HG03045 (cell line): ENCODE measurements around the gene PRR32.
"Not testable (repeated sequence)": the region's sequence is repeated elsewhere in the genome, so short reads cannot be mapped to it uniquely, and the experiment has no call there.

Experiments used
- ATAC-seq: cut with Tn5 transposase; IDR thresholded peaks from one replicate; pipeline ENCODE4 v1.9.1; 2021; ENCODE audit warnings: mild to moderate bottlenecking, moderate library complexity; ENCODE audit not compliant: unreplicated experiment

The PRR32 gene

GRCh38 chrX:126819429-126819828 is at the start of gene PRR32:
PRR32 (plus strand) TSS chrX:126819729; CDS start chrX:126819844, 115 bp downstream.
- no peak for ATAC-seq

- ATAC-seq: no peak
These were observed 49.4 kb upstream of the PRR32 start for GRCh38 chrX:126770179-126770578.

- ATAC-seq: no peak
These were observed 34.0 kb upstream of the PRR32 start for GRCh38 chrX:126785539-126785938.

- ATAC-seq: no peak
These were observed 20.5 kb upstream of the PRR32 start for GRCh38 chrX:126799059-126799458.

- ATAC-seq: not testable (repeated sequence)
These were observed 12.7 kb upstream of the PRR32 start for GRCh38 chrX:126806784-126807183.

GRCh38 chrX:126815806-126816205 is 3.7 kb upstream of the PRR32 start:
- ATAC-seq: no peak

GRCh38 chrX:126820700-126821420 is 1.3 kb downstream of the PRR32 start:
- no peak for ATAC-seq

- no peak for ATAC-seq
These were observed 4.9 kb downstream of the PRR32 start for GRCh38 chrX:126824338-126825007.

GRCh38 chrX:126825566-126826193 is 6.2 kb downstream of the PRR32 start:
- ATAC-seq: no peak

- ATAC-seq: no peak
These were observed 16.7 kb downstream of the PRR32 start for GRCh38 chrX:126836186-126836585.

GRCh38 chrX:126847143-126847542 is 27.6 kb downstream of the PRR32 start:
- no peak for ATAC-seq

- no peak for ATAC-seq
These were observed 36.5 kb downstream of the PRR32 start for GRCh38 chrX:126855839-126856524.
